Karpas-422 (cell line): ENCODE data around the gene TFEB. TPM values are rescaled to one million over a fixed set of nuclear protein-coding genes. Genes with fewer than 3 reads are reported as not detected.

Experiments used
- DNase-seq: peaks from one replicate; pipeline ENCODE4 v3.0.0-alpha.2; 2015
- H2AFZ ChIP-seq: fragments of 200-600 bp; sonication (generic); 2 replicates; pipeline ENCODE4 v1.6.1; 2014; ENCODE audit warnings: antibody characterized with exemption, low read length, mixed read lengths
- H3K27ac ChIP-seq: fragments of 200-600 bp; sonication (generic); 2 replicates; pipeline ENCODE4 v1.5.1; 2014; ENCODE audit warnings: mild to moderate bottlenecking, low read length, moderate library complexity
- H3K27me3 ChIP-seq: fragments of 200-600 bp; sonication (generic); 2 replicates; pipeline ENCODE4 v1.6.1; 2014; ENCODE audit warnings: low read length, mixed read lengths
- H3K36me3 ChIP-seq: fragments of 200-600 bp; sonication (generic); 2 replicates; pipeline ENCODE4 v1.6.1; 2014; ENCODE audit warnings: low read length, mixed read lengths; ENCODE audit not compliant: insufficient read depth
- H3K4me1 ChIP-seq: fragments of 200-600 bp; sonication (generic); 2 replicates; pipeline ENCODE4 v1.6.1; 2014; ENCODE audit warnings: mild to moderate bottlenecking, low read length, mixed read lengths
- H3K4me2 ChIP-seq: fragments of 200-600 bp; sonication (generic); 2 replicates; pipeline ENCODE4 v1.6.1; 2014; ENCODE audit warnings: low read length, low read depth, mild to moderate bottlenecking; ENCODE audit not compliant: poor library complexity, severe bottlenecking
- H3K4me3 ChIP-seq: fragments of 200-600 bp; sonication (generic); 2 replicates; pipeline ENCODE4 v1.5.1; 2014; ENCODE audit warnings: mild to moderate bottlenecking, antibody characterized with exemption, low read length, mixed read lengths
- H3K79me2 ChIP-seq: fragments of 200-600 bp; sonication (generic); 2 replicates; pipeline ENCODE4 v1.6.1; 2014; ENCODE audit warnings: mild to moderate bottlenecking, low read length, mixed read lengths
- H3K9ac ChIP-seq: fragments of 200-600 bp; sonication (generic); 2 replicates; pipeline ENCODE4 v1.6.0; 2014; ENCODE audit warnings: low read length
- H3K9me2 ChIP-seq: fragments of 200-600 bp; sonication (generic), shearing (Covaris generic); replicated peaks from 2 replicates; pipeline ENCODE4 v1.6.0; 2014; ENCODE audit warnings: mild to moderate bottlenecking, low read length, moderate library complexity; ENCODE audit not compliant: insufficient read depth
- H3K9me3 ChIP-seq: fragments of 300-700, 200-600 bp; sonication (generic); 2 replicates; pipeline ENCODE4 v1.6.1; 2014; ENCODE audit warnings: low read length, mixed read lengths
- H4K20me1 ChIP-seq: fragments of 200-600 bp; sonication (generic); 2 replicates; pipeline ENCODE4 v1.6.1; 2014; ENCODE audit warnings: mild to moderate bottlenecking, antibody characterized with exemption, low read length, low read depth; ENCODE audit not compliant: insufficient read depth
- total RNA-seq: library from RNA; depleted of rRNA; stranded (reverse); fragments of >200 nt; shearing (Covaris generic); gene quantifications from 2 replicates; pipeline ENCODE4 v1.2.3, GENCODE V29; 2014; ENCODE audit warnings: low replicate concordance

Gene TFEB
- total RNA-seq, 1 experiment from 2014 or later = 72.3 TPM

DNA sequence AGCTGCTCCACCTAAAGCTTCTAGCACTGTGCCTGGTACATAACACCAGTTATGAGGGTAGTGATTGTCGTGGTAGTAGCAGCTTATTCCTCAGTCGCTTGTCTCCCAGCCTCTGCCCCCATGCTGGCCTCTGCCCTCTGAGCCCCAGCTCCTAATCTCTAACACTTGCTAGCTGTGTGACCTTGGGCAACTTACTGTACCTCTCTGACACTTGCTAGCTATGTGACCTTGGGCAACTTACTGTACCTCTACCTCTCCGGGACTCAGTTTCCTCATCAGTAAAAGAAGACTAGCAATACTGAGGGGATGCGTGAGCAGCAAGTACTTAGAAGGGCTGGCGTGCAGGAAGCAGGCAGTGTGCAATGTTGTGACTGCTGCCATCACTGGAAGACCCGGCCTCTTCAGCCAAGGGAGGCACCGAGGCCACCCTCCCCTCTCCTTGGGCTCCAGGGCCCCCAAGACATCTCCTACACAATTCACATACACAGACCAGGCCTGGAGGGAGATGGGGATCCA, 87.3 kb downstream of the TFEB start:
- Histone ChIP-seq H3K4me3 (no peak overlapping the region), H3K4me1 (no peaks in the 10 kb centered on the region), H3K9ac (no peak overlapping the region), H3K79me2 (no peaks in the 10 kb centered on the region), H3K9me3 (no peaks in the 10 kb centered on the region), H3K9me2 (no peaks in the 10 kb centered on the region), H3K36me3 (no peaks in the 10 kb centered on the region), H3K4me2 (no peak overlapping the region), H2AFZ (no peak overlapping the region), H3K27ac (no peak overlapping the region), H3K27me3 (no peaks in the 10 kb centered on the region), H4K20me1 (no peaks in the 10 kb centered on the region)
- DNase-seq = no peak

DNA sequence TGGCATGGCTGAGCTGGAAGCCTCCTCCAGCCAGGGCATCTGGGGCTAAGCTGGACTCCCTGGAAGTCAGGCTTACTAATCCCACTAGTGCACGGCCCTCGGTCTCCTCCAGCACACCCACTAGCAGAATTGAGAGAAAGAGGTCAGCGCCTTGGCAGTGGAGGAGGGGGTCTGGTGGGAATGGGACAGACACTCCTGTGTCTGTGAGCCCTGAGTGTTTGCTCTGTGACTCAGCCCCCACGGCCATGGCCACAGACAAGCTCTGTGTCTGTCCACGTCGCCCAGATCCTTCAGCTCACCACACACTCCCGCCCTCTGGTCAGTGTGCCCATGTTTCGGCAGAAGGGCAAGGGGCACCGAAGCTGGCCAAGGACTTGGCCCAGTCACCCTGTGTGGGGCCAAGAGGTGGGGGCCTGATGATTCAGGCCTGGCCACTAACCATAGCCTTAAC, 88.3 kb downstream of the TFEB start:
- Histone ChIP-seq H3K27ac (no peak overlapping the region), H3K79me2 (no peaks in the 10 kb centered on the region), H2AFZ (no peak overlapping the region), H3K9me2 (no peaks in the 10 kb centered on the region), H3K4me1 (no peaks in the 10 kb centered on the region), H4K20me1 (no peaks in the 10 kb centered on the region), H3K4me3 (no peak overlapping the region), H3K9ac (no peak overlapping the region), H3K36me3 (no peaks in the 10 kb centered on the region), H3K9me3 (no peaks in the 10 kb centered on the region), H3K27me3 (no peaks in the 10 kb centered on the region), H3K4me2 (no peak overlapping the region)
- DNase-seq = no peak

DNA sequence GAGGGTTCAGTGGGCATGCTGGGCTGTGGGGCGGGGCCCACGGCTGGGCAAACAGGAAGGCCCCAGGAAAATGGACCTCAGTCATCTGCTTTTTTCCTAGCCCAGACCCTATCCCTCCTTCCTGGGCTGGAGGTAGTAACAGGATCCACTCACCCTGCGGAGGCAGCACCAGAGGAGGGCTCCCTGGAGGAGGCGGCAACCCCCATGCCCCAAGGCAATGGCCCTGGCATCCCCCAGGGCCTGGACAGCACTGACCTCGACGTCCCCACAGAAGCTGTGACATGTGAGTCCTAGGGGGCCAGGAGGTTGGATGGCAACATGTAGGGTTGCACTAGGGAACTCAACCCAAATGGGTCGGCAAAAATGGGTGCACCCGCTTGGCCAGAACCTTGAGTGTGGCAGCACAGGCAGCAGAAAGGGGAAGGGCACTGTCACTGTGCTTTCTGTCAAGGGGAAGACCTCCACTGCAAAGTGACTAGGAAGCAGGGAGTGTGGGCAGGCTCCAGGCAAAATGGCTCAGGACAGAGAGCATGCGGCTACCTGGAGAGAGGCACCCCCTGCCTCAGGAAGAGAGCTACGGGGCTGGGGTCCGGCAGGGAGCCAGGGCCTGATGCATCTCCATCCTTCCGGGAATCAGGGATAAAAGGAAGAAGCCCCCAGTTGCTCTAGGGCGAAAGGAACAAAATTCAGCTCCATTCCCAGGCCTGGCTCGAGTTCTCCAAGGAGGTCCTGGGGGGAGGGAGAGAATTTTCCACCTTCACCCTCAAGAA, 89.2 kb downstream of the TFEB start:
- Histone ChIP-seq H4K20me1 (no peaks in the 10 kb centered on the region), H3K4me1 (no peaks in the 10 kb centered on the region), H3K9me3 (no peaks in the 10 kb centered on the region), H3K79me2 (no peaks in the 10 kb centered on the region), H3K36me3 (no peaks in the 10 kb centered on the region), H2AFZ (no peak overlapping the region), H3K4me3 (no peak overlapping the region), H3K27me3 (no peaks in the 10 kb centered on the region), H3K4me2 (no peak overlapping the region), H3K27ac (no peak overlapping the region), H3K9me2 (no peaks in the 10 kb centered on the region), H3K9ac (no peak overlapping the region)
- DNase-seq = no peak

DNA sequence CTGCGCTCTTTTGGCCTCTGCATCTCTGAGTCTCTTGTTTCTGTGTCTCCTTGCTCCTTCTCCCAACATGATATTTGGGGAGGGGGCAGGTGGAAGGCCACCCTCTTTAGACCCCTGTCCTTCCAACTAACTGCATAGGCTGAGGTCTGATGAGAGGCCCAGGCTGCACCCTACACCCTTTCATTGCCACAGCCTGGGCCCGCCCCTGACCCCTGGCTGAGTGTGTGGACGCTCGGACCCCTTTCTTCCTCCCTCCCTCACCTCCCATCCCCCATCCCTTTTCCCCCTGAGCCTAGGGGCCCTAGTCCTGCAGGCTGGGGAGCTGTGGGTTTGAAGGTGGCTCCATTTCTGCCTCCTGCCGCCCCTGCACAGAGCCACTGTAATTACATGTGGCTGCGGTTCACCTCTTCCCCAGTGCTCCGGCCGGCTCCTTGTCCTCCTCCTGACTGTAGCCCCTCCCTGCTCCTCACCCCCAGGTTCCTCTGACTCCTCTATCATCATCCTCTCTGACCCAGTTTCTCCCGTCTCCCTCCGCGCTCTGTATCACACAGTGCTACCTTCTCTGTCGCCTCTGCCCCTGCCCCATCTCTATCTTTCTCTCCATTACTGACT, 90.3 kb downstream of the TFEB start:
- Histone ChIP-seq H3K4me3 (no peak overlapping the region), H4K20me1 (no peaks in the 10 kb centered on the region), H3K27me3 (no peaks in the 10 kb centered on the region), H2AFZ (no peak overlapping the region), H3K4me1 (no peaks in the 10 kb centered on the region), H3K27ac (no peak overlapping the region), H3K4me2 (no peak overlapping the region), H3K9ac (no peak overlapping the region), H3K9me3 (no peaks in the 10 kb centered on the region), H3K9me2 (no peaks in the 10 kb centered on the region), H3K79me2 (no peaks in the 10 kb centered on the region), H3K36me3 (no peaks in the 10 kb centered on the region)
- no peak for DNase-seq

DNA sequence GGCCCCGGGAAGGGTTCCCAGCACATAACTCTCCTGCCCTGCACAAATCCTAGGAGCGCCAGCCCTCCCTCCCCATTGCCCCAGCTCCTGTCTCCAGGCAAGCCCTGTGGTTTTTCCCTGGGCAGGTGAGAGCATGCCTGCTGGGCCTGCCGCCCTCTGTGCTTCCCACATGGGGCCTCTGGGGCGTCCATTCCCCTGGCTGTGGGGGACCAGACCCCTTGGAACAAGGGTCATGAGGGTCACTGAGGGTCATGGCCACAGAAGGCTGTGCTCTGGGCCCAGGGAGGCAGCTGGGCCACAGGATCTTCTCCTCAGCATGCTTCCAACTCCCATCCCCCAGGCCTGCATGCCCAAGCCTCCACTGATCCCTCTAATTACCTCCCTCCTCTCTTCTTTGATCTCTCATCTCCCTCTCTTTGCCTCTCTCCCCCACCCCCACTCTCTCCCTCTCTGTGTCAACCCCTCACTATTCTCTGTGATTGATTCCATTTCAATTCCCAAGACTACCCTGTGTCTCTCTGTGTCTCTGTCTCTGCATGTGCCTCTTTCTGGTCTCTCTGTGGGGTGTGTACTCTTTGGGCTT, 91.0 kb downstream of the TFEB start:
- Histone ChIP-seq H3K4me1 (no peaks in the 10 kb centered on the region), H3K9ac (no peak overlapping the region), H4K20me1 (no peaks in the 10 kb centered on the region), H3K4me2 (no peak overlapping the region), H3K27ac (no peak overlapping the region), H3K9me3 (no peaks in the 10 kb centered on the region), H3K27me3 (no peaks in the 10 kb centered on the region), H3K4me3 (no peak overlapping the region), H3K36me3 (no peaks in the 10 kb centered on the region), H2AFZ (no peak overlapping the region), H3K79me2 (no peaks in the 10 kb centered on the region), H3K9me2 (no peaks in the 10 kb centered on the region)
- DNase-seq = no peak

DNA sequence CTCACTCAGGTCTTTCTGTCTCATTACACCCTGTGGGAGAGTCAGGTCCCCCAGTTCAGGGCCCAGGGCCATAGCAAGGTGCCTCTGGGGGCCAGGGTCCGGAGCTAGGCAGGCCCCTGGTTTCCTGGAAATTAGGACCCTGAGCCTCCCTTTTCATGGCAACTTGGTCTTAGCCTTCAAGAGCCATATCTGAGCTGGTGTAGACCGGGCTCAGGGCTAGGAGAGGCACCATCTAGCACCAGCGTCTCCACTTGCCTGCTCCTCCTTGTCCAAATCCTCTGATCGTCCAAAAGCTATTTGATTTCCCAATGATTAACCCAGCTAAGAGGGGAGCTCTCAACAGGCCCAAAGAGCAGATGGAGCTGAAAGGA, 91.5 kb downstream of the TFEB start:
- H3K36me3 ChIP-seq = no peaks in the 10 kb centered on the region
- no peaks in the 10 kb centered on the region for H3K79me2 ChIP-seq
- no peak overlapping the region for H3K4me3 ChIP-seq
- no peaks in the 10 kb centered on the region for H3K4me1 ChIP-seq
- no peak overlapping the region for H3K4me2 ChIP-seq
- no peaks in the 10 kb centered on the region for H3K9me2 ChIP-seq
- H3K27me3 ChIP-seq = no peaks in the 10 kb centered on the region
- no peak overlapping the region for H3K9ac ChIP-seq
- no peak for DNase-seq
- no peak overlapping the region for H2AFZ ChIP-seq
- no peaks in the 10 kb centered on the region for H3K9me3 ChIP-seq
- H3K27ac ChIP-seq = no peak overlapping the region
- H4K20me1 ChIP-seq = no peaks in the 10 kb centered on the region

DNA sequence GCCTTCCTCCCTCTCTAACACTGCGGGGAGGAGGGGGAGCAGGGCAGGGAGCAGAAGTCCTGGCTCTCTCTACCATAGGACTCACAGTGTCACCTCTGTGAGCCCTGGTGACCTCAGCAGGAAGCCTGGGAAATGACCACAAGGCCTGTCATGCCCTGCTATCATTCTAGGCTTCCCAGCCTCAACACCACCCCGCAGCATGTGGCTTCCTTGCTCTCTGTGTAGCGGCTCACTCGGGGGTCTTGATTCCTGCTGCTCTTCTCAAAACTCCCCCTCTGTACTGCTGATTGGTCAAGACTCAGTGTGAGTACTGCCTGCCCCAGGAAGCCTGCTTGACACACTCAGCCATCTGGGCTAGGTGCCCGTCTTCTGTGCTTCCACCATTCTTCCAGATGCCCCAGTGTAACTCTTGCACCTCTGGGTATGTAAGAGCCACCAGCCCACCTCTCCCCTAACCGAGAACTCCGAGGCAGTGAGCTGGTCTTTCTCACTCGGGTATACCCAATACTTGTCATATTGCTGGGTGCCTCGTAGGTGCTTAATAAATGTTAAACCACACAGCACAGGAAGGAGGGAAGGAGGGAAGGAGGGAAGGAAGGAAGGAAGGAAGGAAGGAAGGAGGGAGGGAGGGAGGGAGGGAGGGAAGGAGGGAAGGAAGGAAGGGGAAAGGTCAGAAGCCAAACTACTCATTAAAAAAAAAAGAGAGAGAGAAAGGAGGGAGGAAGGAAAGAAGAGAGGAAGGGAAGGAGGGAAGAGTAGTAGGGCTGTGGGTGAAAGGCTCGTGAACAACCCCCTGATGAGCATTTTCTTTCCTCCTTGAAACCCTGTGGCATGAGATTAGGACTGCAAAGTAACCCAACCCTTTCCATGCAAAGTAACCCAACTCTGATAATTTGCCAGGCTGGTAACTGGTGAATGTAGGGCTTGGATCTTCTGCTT, 92.2 kb downstream of the TFEB start:
- no peaks in the 10 kb centered on the region for H3K4me1 ChIP-seq
- no peaks in the 10 kb centered on the region for H3K27me3 ChIP-seq
- no peak for DNase-seq
- H3K4me3 ChIP-seq = no peak overlapping the region
- H3K4me2 ChIP-seq = no peak overlapping the region
- no peak overlapping the region for H3K27ac ChIP-seq
- H3K9me3 ChIP-seq = no peaks in the 10 kb centered on the region
- H2AFZ ChIP-seq = no peak overlapping the region
- H3K9me2 ChIP-seq = no peaks in the 10 kb centered on the region
- H3K9ac ChIP-seq = no peak overlapping the region
- H3K79me2 ChIP-seq = no peaks in the 10 kb centered on the region
- no peaks in the 10 kb centered on the region for H3K36me3 ChIP-seq
- H4K20me1 ChIP-seq = no peaks in the 10 kb centered on the region
